Small intestine (tissue), 16 donors: ENCODE measurements around the gene DCUN1D1. TPM values are rescaled to one million over a fixed set of nuclear protein-coding genes. Genes with fewer than 3 reads are reported as not detected.

Experiments used
- DNase-seq, 2 donors: peaks; one replicate each; pipeline versions ENCODE4 v3.0.0 to v3.0.0-alpha.2; 2013
- FAIRE-seq: peaks from 2 replicates; lab custom pipeline; 2012; peaks lifted over from hg19 to GRCh38; lab: Jason Lieb, UNC
- H3K27ac ChIP-seq, 3 donors: one replicate each; pipeline ENCODE4 v1.5.1; 2013; ENCODE audit warnings: low read length in 2 of 3, mild to moderate bottlenecking in 2 of 3, control low read depth in 1 of 3, inconsistent platforms in 1 of 3, low read depth in 1 of 3, moderate library complexity in 1 of 3
- H3K27me3 ChIP-seq, 3 donors: one replicate each; pipeline ENCODE4 v1.6.1; 2013; ENCODE audit warnings: low read length in 3 of 3, inconsistent platforms in 1 of 3; ENCODE audit not compliant: control insufficient read depth in 3 of 3, insufficient read depth in 3 of 3
- H3K36me3 ChIP-seq, 3 donors: one replicate each; pipeline ENCODE4 v1.6.1; 2013; ENCODE audit warnings: low read length in 3 of 3, inconsistent platforms in 1 of 3, low read depth in 1 of 3, mild to moderate bottlenecking in 1 of 3, moderate library complexity in 1 of 3; ENCODE audit not compliant: control insufficient read depth in 3 of 3, insufficient read depth in 2 of 3
- H3K4me1 ChIP-seq, 3 donors: one replicate each; pipeline ENCODE4 v1.6.1; 2013; ENCODE audit warnings: low read length in 2 of 3, inconsistent platforms in 1 of 3, low read depth in 1 of 3, mild to moderate bottlenecking in 1 of 3, moderate library complexity in 1 of 3; ENCODE audit not compliant: control insufficient read depth in 3 of 3, insufficient read depth in 2 of 3
- H3K4me3 ChIP-seq, 3 donors: one replicate each; pipeline ENCODE4 v1.5.1; 2013; ENCODE audit warnings: low read length in 3 of 3, control low read depth in 1 of 3, inconsistent platforms in 1 of 3, low read depth in 1 of 3, mild to moderate bottlenecking in 1 of 3, moderate library complexity in 1 of 3
- H3K9me3 ChIP-seq, 2 donors: one replicate each; pipeline ENCODE4 v1.6.1; 2013; ENCODE audit warnings: low read depth in 1 of 2, low read length in 1 of 2; ENCODE audit not compliant: control insufficient read depth in 2 of 2, insufficient read depth in 1 of 2
- WGBS, 3 donors: extraction: QIAGEN DNeasy Blood & Tissue Kit; methylation state at CpG; one replicate each; pipeline ENCODE4 v1.1.7; 2013; 5-methylcytosine and 5-hydroxymethylcytosine counted together
- long read RNA-seq, 10 donors: transcript quantifications; one replicate each; lab custom pipeline, GENCODE V29; 2026
- polyA plus RNA-seq, 4 donors: library from polyadenylated mRNA; stranded (reverse) in 3 of 4; unstranded in 1 of 4; fragments of 200-250 nt in 3 of 4; fragments of 120-200 nt in 1 of 4; gene quantifications; one replicate each; pipeline versions ENCODE4 v1.2.1 to v1.2.3, GENCODE V29; 2013
- donor health status: healthy with polysubstance abuse.
- donor health status: control.
- donor health status: control.
- donor health status: Bipolar disorder and iron deficiency.
- donor health status: healthy.

Gene DCUN1D1
- 10 to 100 TPM in 2 of 4 donors, 1 to 10 TPM in 2; 9.2 to 40.0 (median 11.7) TPM for polyA plus RNA-seq
- long read RNA-seq, donor 1, result 0 reads
- long read RNA-seq, donor 2, full-length matches to known transcripts, result 1 of 1 reads
- long read RNA-seq, donor 2, partial matches to known transcripts, result 0 of 1 reads
- long read RNA-seq, donor 2, other reads (novel, unspliced or antisense), result 0 of 1 reads
- long read RNA-seq, donor 3, full-length matches to known transcripts, result 2 of 2 reads
- long read RNA-seq, donor 3, partial matches to known transcripts, result 0 of 2 reads
- long read RNA-seq, donor 3, other reads (novel, unspliced or antisense), result 0 of 2 reads
- long read RNA-seq, donor 4, result 0 reads
- long read RNA-seq, donor 5, result 0 reads
- long read RNA-seq, donor 6, full-length matches to known transcripts, result 8 of 8 reads
- long read RNA-seq, donor 6, partial matches to known transcripts, result 0 of 8 reads
- long read RNA-seq, donor 6, other reads (novel, unspliced or antisense), result 0 of 8 reads
- long read RNA-seq, donor 7, result 0 reads
- long read RNA-seq, donor 8, result 0 reads
- long read RNA-seq, donor 9, full-length matches to known transcripts, result 2 of 2 reads
- long read RNA-seq, donor 9, partial matches to known transcripts, result 0 of 2 reads
- long read RNA-seq, donor 9, other reads (novel, unspliced or antisense), result 0 of 2 reads
- long read RNA-seq, donor 10, full-length matches to known transcripts, result 5 of 5 reads
- long read RNA-seq, donor 10, partial matches to known transcripts, result 0 of 5 reads
- long read RNA-seq, donor 10, other reads (novel, unspliced or antisense), result 0 of 5 reads

DNA sequence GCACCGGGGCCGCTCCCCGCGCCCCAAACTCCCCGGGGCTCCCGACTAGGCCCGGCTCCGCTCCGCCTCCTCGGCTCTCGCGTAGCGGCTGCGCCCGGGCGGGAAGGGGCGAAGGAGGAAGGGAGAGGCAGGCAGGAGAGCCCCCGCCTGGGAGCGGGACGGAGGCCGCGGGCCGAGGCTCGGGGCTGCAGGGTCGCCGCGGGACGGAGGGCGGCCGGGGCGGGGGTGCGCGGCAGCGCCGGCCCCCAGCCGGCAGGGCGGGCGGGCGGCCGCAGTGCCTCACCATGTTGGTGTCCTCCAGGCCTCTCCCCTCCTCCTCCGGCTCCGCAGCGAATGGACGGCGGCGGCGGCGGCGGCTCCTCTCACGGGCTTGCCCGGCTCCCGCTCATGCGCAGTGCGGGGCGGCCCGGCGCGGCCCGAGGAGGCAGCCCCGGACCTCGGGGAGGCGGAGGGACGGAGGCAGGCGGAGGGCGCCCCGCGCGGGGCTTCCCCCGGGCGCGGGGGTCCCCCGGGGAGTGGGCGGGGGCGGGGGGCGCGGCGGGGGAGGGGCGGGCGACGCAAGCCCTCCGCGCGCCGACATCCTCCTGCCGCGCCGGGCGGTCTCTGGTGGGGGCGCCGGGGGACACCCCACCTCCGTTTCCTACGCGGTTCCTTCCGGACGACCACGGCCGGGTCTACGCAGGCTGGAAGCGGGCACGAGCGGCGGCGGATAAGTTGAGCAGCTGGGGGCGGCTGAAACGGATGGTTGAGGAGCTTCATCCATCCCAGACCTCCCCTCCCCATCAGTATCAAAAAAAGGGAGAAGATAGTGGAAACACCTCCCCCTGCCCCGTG is at the start of gene DCUN1D1:
Gene DCUN1D1 (minus strand): TSS at position 335 of the 834 bp plus-strand sequence. CDS start 49 bp downstream, at position 286.
- no peaks in the 10 kb centered on the region for H3K36me3 ChIP-seq
- peak; percentile 82 to 94 for DNase-seq
- H3K4me3 ChIP-seq, result peak within 1 kb of the TSS; percentile 82 to 99 (median 98)
- WGBS, 3 donors, result 0 to 1% (median 1%) methylated on average over 23 to 106 of the region's 106 CpGs
- H3K4me1 ChIP-seq, result peaks cover 2 to 18% (median 4%) of the 10 kb centered on the region in 3 donors
- H3K9me3 ChIP-seq, result no peaks in the 10 kb centered on the region
- H3K27ac ChIP-seq, result peak within 1 kb of the TSS; percentile 42 to 84 (median 72)
- H3K27me3 ChIP-seq, result no peaks in the 10 kb centered on the region
- FAIRE-seq, result no peak

DNA sequence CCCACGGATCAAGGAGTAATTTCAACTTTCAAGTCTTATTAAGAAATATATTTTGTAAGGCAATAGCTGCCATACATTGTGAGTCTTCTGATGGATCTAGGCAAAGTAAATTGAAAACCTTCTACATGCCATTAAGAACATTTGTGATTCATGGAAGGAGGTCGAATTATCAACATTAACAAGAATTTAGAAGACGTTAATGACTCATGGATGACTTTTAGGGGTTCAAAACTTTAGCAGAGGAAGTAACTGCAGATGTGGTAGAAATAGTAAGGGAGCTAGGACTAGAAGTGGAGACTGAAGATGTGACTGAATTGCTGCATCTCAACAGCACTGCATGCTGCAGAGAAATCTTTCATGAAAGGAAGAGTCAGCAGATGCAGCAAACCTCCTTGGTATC is 48.1 kb upstream of the DCUN1D1 start:
- H3K4me3 ChIP-seq, result no peak overlapping the region
- FAIRE-seq, result no peak

DNA sequence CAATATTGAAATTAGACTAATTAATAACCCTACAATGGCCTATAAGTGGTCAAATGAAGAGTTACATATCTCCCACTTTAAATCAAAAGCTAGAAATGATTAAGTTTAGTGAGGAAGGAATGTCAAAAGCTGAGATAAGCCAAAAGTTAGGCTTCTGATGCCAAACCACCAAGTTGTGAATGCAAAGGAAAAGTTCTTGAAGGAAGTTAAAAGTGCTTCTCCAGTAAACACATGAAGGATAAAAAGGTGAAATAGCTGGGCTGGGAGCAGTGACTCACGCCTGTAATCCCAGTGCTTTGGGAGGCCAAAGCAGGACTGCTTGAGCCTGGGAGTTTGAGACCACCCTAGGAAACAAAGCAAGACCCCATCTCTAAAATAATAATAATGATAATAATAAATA is 46.9 kb upstream of the DCUN1D1 start:
- Histone ChIP-seq H3K4me3 (no peak overlapping the region), H3K36me3 (peaks cover 2 to 15% (median 4%) of the 10 kb centered on the region in 3 donors), H3K9me3 (peaks cover 0 to 7% of the 10 kb centered on the region in 2 donors), H3K27me3 (no peaks in the 10 kb centered on the region), H3K27ac (no peak overlapping the region), H3K4me1 (peaks cover 0 to 4% (median 0%) of the 10 kb centered on the region in 3 donors)
- WGBS, 3 donors, result 86 to 93% (median 91%) methylated on average over 1 of the region's 1 CpG
- no peak for FAIRE-seq
- no peak for DNase-seq

More for the DNA sequence above, 48.1 kb upstream of the DCUN1D1 start:
- WGBS, 3 donors, result 96 to 100% (median 98%) methylated on average over 3 of the region's 3 CpGs
- Histone ChIP-seq H3K27me3 (no peaks in the 10 kb centered on the region), H3K4me1 (peaks cover 0 to 1% (median 0%) of the 10 kb centered on the region in 3 donors), H3K36me3 (peaks cover 2 to 15% (median 4%) of the 10 kb centered on the region in 3 donors), H3K9me3 (peaks cover 0 to 7% of the 10 kb centered on the region in 2 donors), H3K27ac (no peak overlapping the region)
- no peak for DNase-seq

DNA sequence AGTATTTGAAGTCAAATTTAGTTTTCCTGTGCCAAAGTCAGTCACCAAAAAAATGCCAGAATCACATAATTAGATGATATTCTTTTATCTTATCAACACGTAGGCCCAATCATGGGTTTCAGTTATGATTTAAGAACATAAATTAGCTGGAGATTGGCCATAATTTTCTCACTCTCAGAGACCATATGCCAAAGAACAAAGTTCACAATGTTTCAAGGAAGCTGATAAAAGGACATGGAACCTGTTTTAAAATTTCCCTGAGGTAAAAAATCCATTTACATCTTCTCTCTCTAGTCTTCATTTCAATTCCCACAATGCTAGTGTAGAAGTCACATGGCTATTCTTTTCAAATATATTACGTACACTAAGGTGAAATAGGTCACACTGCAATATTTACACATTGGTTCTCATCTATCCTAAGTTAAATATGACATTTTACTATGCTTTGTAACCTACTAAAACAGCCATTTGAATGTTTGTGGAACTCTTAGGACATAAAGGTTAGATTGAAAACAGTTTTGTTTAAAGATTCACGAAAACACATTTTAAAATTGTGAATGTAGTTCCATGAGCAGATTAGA is 42.7 kb upstream of the DCUN1D1 start:
- Histone ChIP-seq H3K4me3 (no peak overlapping the region), H3K4me1 (peaks cover 0 to 6% (median 0%) of the 10 kb centered on the region in 3 donors), H3K27ac (peak overlapping the region in 1 of 3 donors; percentile 15), H3K36me3 (peaks cover 0 to 18% (median 8%) of the 10 kb centered on the region in 3 donors), H3K9me3 (no peaks in the 10 kb centered on the region), H3K27me3 (no peaks in the 10 kb centered on the region)
- WGBS, 3 donors, result 29 to 77% (median 40%) methylated on average over 3 of the region's 3 CpGs
- peak; percentile 47 to 72 for DNase-seq
- FAIRE-seq, result no peak

DNA sequence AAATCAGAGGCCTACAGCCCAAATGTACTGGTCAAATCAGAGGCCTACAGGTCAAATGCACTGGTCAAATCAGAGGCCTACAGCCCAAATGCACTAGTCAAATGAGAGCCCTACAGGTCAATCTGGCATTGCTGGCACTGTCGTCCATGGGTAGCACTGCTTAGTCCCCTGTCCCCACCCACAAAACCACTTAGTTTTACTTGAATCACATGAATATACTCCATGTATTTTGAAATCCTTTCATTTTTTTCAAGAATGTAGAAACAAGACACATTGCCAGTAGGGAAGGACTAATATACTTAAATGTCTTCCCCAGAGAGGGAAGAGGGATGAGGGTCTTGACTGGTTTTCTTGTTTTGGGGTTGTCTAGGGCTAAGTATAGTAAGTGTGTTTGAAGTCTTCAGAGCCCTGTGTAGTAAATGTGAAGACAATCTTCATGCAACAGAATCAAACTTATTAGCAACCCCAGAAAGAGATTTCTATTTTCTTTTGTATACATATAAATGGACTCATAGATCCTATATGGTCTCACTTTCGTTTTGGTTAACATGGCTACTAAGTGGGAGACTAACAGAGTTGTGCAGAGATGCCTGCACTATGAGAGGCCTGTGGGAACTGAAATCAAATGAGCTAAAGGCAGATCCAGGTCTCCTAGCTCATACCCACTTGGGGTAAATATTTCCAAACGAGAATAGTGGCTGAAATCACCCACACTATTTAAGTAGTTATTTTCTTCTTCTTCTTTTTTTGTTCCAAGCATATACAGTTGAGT is 38.3 kb upstream of the DCUN1D1 start:
- Histone ChIP-seq H3K4me1 (peaks cover 0 to 6% (median 0%) of the 10 kb centered on the region in 3 donors), H3K9me3 (no peaks in the 10 kb centered on the region), H3K27me3 (no peaks in the 10 kb centered on the region), H3K27ac (no peak overlapping the region), H3K36me3 (peaks cover 7 to 24% (median 15%) of the 10 kb centered on the region in 3 donors), H3K4me3 (no peak overlapping the region)
- no peak for DNase-seq
- no peak for FAIRE-seq
- 91 to 96% (median 95%) methylated on average over 3 of the region's 3 CpGs for WGBS, 3 donors

DNA sequence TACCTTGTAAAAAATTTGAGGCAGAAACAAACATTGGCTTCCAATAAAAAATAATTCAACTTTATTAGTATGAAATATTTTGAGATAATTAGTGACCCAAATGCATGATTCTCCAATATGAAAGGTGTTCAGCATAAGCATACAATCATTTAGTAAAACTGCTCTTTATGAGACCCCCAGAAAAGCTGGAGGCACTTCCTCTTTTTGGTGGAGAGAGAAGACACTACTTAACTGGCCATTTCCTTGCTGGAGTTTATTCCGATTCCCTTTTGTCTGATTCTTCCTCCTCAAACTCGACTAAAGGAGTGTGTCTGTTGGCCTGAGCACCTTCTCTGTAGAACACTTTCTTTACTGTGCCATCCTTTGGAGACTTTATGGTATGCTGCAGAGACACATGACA is 34.8 kb upstream of the DCUN1D1 start:
- H3K4me3 ChIP-seq, result no peak overlapping the region
- H3K27me3 ChIP-seq, result no peaks in the 10 kb centered on the region
- FAIRE-seq (no peak), DNase-seq (no peak)
- 76 to 80% (median 78%) methylated on average over 2 of the region's 2 CpGs for WGBS, 3 donors
- H3K36me3 ChIP-seq, result peaks cover 7 to 25% (median 9%) of the 10 kb centered on the region in 3 donors
- H3K9me3 ChIP-seq, result no peaks in the 10 kb centered on the region
- no peak overlapping the region for H3K27ac ChIP-seq
- H3K4me1 ChIP-seq, result no peaks in the 10 kb centered on the region

DNA sequence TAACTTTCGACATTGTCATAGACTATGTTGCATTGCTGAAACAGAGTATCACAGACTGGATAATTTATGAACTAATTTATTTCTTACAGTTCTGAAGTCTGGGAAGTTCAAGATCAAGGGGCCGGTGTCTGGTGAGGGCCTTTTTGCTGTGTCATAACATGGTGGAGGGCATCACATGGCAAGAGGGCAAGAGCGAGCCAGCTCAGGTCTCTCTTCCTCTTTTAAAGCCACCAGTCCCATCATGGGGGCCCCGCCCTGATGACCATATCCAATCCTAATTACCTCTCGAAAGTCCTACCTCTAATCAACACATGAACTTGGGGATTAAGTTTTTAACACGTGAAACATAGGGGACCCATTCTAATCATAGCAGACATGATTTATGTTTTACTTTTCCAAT is 33.5 kb upstream of the DCUN1D1 start:
- Histone ChIP-seq H3K4me3 (no peak overlapping the region), H3K36me3 (peaks cover 7 to 26% (median 9%) of the 10 kb centered on the region in 3 donors), H3K27me3 (no peaks in the 10 kb centered on the region), H3K4me1 (no peaks in the 10 kb centered on the region), H3K27ac (no peak overlapping the region), H3K9me3 (no peaks in the 10 kb centered on the region)
- FAIRE-seq, result no peak
- no peak for DNase-seq
- 86 to 96% (median 92%) methylated on average over 6 of the region's 6 CpGs for WGBS, 3 donors
